HL-60 (cell line): ENCODE measurements around the gene GBP1.
"Not testable (repeated sequence)": the region's sequence is repeated elsewhere in the genome, so short reads cannot be mapped to it uniquely, and the experiment has no call there.

Source experiments
- DNase-seq, 2 experiments: peaks; one replicate each; pipeline ENCODE4 v3.0.0-alpha.2; 2010 to 2020; ENCODE audit warnings: low read depth in 1 of 2, low spot score in 1 of 2
- H3K27ac ChIP-seq: fragments of 250-450 bp; sonication (Bioruptor Pico); replicated peaks from 2 replicates; pipeline ENCODE4 v1.5.1; 2020; ENCODE audit warnings: mild to moderate bottlenecking, moderate library complexity
- H3K27me3 ChIP-seq: fragments of 250-450 bp; sonication (Bioruptor Pico); 2 replicates; pipeline ENCODE4 v1.5.1; 2021; ENCODE audit warnings: mild to moderate bottlenecking, moderate library complexity; ENCODE audit not compliant: insufficient read depth, poor library complexity, severe bottlenecking
- H3K4me3 ChIP-seq: replicated peaks from 2 replicates; pipeline ENCODE4 v1.5.1; 2011; ENCODE audit warnings: mild to moderate bottlenecking, control low read depth, low read length; ENCODE audit not compliant: insufficient read depth
- GABPA ChIP-seq: IDR thresholded peaks from 2 replicates; pipeline ENCODE4 v1.6.1; 2012; ENCODE audit warnings: low read depth
- POLR2AphosphoS5 ChIP-seq: IDR thresholded peaks from 2 replicates; pipeline ENCODE4 v1.6.1; 2012; ENCODE audit warnings: low read depth
- SPI1 ChIP-seq: IDR thresholded peaks from 2 replicates; pipeline ENCODE4 v1.6.1; 2012; ENCODE audit warnings: low read depth, mild to moderate bottlenecking, borderline replicate concordance
- TF ChIP-seq, protein P1 (sequence below): IDR thresholded peaks from 2 replicates; pipeline ENCODE4 v1.6.1; 2012; ENCODE audit warnings: low read depth; ENCODE audit not compliant: insufficient replicate concordance
- TF ChIP-seq, protein P2 (sequence below): IDR thresholded peaks from one replicate; pipeline ENCODE4 v1.5.1; 2011; ENCODE audit warnings: low read length, control low read depth, inconsistent platforms; ENCODE audit not compliant: insufficient read depth

The GBP1 gene

DNA sequence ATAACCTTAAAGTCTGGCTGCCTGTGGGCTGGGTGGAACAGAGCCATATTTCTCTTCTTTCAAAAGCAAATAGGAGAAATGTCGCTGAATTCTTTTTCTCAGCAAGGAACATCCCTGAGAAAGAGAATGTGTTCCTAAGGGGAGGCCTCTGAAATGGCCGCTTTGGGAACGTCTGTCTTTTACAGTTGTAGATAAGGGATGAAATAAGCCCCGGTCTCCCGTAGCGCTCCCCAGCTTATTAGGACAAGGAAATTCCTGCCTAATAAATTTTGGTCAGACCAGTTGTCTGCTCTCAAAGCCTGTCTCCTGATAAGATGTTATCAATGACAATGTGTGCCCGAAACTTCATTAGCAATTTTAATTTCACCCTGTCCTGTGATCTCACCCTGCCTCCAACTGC, 15.1 kb upstream of the GBP1 start:
- DNase-seq, H3K4me3 ChIP-seq, H3K27ac ChIP-seq, H3K27me3 ChIP-seq: not testable (repeated sequence)

DNA sequence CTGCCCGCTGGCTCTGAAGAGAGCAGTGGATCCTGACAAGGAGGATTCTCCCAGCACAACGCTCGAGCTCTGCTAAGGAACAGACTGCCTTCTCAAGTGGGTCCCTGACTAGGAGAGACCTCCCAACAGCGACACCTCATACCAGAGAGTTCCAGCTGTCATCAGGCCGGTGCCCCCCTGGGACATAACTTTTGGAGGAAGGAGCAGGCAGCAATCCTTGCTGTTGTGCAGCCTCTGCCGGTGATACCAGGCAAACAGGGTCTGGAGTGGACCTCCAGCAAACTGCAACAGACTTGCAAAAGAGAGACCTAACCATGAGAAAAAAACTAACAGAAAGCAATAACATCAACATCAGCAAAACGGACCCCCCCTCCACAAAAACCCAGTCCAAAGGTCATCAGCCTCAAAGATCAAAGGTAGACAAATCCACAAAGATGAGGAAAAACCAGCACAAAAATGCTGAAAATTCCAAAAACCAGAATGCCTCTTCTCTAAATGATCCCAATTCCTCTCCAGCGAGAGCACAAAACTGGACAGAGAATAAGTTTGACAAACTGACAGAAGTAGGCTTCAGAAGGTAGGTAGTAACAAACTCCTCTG, 7.6 kb upstream of the GBP1 start:
- not testable (repeated sequence) for H3K4me3 ChIP-seq, H3K27ac ChIP-seq, DNase-seq, H3K27me3 ChIP-seq

DNA sequence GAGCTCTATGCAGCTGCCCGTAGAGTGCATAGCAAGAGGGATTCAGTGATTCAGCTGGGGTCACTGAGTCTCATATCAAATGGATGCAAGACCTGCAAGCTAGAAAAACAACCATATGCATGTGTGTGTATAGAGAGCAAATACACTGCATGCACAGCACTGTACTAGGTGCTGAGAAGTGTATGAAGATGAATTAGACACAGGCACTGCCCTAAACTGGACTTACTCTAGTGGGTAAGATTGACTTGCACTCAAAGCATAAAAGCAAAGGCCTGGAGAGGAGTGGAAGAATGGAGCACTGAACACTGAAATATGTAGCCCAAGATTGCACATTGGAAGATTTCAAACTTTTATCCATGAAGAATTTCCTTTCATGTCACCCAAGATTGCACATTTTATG, 5.5 kb upstream of the GBP1 start:
- no peak for DNase-seq
- Histone ChIP-seq H3K27me3 (no peaks in the 10 kb centered on the region), H3K4me3 (no peak overlapping the region), H3K27ac (no peak overlapping the region)
- no peak for TF ChIP-seq POLR2AphosphoS5
- TF ChIP-seq SPI1 = no peak
- no peak for TF ChIP-seq GABPA

DNA sequence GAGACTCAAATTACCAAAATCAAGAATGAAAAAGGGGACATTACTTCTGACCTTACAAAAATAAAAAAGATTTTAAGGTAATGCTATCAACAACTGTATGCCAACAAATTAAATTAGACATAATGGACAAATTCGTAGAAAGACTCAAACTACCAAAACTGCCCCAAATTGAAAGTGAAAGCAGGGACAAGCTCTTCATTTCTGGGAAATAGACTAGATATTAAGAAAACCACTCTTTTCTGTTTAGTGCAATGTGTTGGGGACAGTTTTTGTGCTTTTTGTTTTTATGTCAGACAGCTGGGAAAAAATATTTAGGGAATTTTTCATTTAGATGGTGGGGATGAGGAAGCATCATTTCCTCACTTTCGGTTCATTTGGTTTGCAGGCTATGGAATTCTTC, 4.9 kb upstream of the GBP1 start:
- no peak overlapping the region for H3K4me3 ChIP-seq
- H3K27ac ChIP-seq = no peak overlapping the region
- no peaks in the 10 kb centered on the region for H3K27me3 ChIP-seq
- DNase-seq = no peak
- TF ChIP-seq, protein P1, sequence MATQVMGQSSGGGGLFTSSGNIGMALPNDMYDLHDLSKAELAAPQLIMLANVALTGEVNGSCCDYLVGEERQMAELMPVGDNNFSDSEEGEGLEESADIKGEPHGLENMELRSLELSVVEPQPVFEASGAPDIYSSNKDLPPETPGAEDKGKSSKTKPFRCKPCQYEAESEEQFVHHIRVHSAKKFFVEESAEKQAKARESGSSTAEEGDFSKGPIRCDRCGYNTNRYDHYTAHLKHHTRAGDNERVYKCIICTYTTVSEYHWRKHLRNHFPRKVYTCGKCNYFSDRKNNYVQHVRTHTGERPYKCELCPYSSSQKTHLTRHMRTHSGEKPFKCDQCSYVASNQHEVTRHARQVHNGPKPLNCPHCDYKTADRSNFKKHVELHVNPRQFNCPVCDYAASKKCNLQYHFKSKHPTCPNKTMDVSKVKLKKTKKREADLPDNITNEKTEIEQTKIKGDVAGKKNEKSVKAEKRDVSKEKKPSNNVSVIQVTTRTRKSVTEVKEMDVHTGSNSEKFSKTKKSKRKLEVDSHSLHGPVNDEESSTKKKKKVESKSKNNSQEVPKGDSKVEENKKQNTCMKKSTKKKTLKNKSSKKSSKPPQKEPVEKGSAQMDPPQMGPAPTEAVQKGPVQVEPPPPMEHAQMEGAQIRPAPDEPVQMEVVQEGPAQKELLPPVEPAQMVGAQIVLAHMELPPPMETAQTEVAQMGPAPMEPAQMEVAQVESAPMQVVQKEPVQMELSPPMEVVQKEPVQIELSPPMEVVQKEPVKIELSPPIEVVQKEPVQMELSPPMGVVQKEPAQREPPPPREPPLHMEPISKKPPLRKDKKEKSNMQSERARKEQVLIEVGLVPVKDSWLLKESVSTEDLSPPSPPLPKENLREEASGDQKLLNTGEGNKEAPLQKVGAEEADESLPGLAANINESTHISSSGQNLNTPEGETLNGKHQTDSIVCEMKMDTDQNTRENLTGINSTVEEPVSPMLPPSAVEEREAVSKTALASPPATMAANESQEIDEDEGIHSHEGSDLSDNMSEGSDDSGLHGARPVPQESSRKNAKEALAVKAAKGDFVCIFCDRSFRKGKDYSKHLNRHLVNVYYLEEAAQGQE = no peak
- TF ChIP-seq GABPA (no peak), POLR2AphosphoS5 (no peak), SPI1 (no peak)
- TF ChIP-seq, protein P2, sequence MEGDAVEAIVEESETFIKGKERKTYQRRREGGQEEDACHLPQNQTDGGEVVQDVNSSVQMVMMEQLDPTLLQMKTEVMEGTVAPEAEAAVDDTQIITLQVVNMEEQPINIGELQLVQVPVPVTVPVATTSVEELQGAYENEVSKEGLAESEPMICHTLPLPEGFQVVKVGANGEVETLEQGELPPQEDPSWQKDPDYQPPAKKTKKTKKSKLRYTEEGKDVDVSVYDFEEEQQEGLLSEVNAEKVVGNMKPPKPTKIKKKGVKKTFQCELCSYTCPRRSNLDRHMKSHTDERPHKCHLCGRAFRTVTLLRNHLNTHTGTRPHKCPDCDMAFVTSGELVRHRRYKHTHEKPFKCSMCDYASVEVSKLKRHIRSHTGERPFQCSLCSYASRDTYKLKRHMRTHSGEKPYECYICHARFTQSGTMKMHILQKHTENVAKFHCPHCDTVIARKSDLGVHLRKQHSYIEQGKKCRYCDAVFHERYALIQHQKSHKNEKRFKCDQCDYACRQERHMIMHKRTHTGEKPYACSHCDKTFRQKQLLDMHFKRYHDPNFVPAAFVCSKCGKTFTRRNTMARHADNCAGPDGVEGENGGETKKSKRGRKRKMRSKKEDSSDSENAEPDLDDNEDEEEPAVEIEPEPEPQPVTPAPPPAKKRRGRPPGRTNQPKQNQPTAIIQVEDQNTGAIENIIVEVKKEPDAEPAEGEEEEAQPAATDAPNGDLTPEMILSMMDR = no peak

DNA sequence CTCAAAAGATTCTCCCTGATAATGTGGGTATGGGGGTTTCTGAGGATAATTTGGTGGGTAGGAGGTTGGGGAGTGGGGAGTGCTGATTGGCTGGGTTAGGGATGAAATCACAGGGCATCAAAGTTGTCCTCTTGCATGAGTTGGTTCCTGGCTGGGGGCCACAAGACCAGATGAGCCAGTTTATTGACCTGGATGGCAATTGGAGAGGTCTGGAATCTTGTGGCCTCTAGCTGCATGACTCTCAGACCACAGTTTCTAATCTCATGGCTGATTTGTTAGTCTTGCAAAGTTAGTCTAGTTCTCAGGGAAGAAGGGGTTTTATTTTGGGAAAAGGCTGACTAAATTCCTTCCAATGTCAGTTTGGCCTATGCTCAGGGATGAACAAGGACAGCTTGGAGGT, 3.3 kb upstream of the GBP1 start:
- no peak for TF ChIP-seq SPI1
- TF ChIP-seq POLR2AphosphoS5 = no peak
- TF ChIP-seq GABPA = no peak
- TF ChIP-seq, protein P2 = no peak
- TF ChIP-seq, protein P1 = no peak
- H3K4me3 ChIP-seq = no peak overlapping the region
- no peak overlapping the region for H3K27ac ChIP-seq
- DNase-seq = no peak
- H3K27me3 ChIP-seq = no peaks in the 10 kb centered on the region
